IMR-90 (cell line): ENCODE results near the gene CABCOCO1. TPM values are rescaled to one million over a fixed set of nuclear protein-coding genes. Genes with fewer than 3 reads are reported as not detected.

Experiments
- ATAC-seq: fragments of 200-7000 bp; cut with Tn5 transposase; 2 replicates; pipeline ENCODE4 v1.9.1; 2020; ENCODE audit warnings: low read depth, mild to moderate bottlenecking, moderate library complexity
- BruUV-seq: library from RNA; stranded (reverse); fragments of 400-500 nt; replicated peaks from 2 replicates; lab custom pipeline; 2021; lab: Mats Ljungman, UMichigan
- CTCF ChIA-PET: fragments of 300-600 bp; formaldehyde crosslinking; extraction: SDS; loops from one replicate; lab custom pipeline; 2021; ENCODE audit warnings: antibody characterized with exemption; lab: Yijun Ruan, JAX
- POLR2A ChIA-PET: fragments of 300-600 bp; sonication (Branson Sonifier 250); formaldehyde crosslinking; loops from one replicate; lab custom pipeline; 2022; ENCODE audit warnings: antibody characterized with exemption; ENCODE audit not compliant: unreplicated experiment; lab: Charles Lee
- DNase-seq: peaks from one replicate; pipeline ENCODE4 v3.0.0; 2013
- H2AFZ ChIP-seq: replicated peaks from 2 replicates; pipeline ENCODE3; 2013; ENCODE audit warnings: low read length, mild to moderate bottlenecking; ENCODE audit not compliant: poor library complexity
- H2AK5ac ChIP-seq: 2 replicates; pipeline ENCODE4 v1.6.1; 2013; ENCODE audit warnings: low read depth, low read length, inconsistent platforms
- H2AK9ac ChIP-seq: replicated peaks from 2 replicates; pipeline ENCODE3; 2013; ENCODE audit warnings: mild to moderate bottlenecking, low read depth, low read length, moderate library complexity; ENCODE audit not compliant: poor library complexity
- H2BK120ac ChIP-seq: 2 replicates; pipeline ENCODE4 v1.6.1; 2013; ENCODE audit warnings: low read depth, low read length, inconsistent platforms
- H2BK15ac ChIP-seq: 3 replicates; pipeline ENCODE4 v1.6.1; 2013; ENCODE audit warnings: low read depth, low read length, inconsistent platforms
- H2BK20ac ChIP-seq: 2 replicates; pipeline ENCODE4 v1.6.1; 2013; ENCODE audit warnings: low read depth, mild to moderate bottlenecking, inconsistent platforms, low read length, moderate library complexity
- H2BK5ac ChIP-seq: 2 replicates; pipeline ENCODE4 v1.6.1; 2013; ENCODE audit warnings: mild to moderate bottlenecking, low read depth, low read length, inconsistent platforms; ENCODE audit not compliant: poor library complexity, severe bottlenecking
- H3K14ac ChIP-seq: replicated peaks from 2 replicates; pipeline ENCODE4 v1.6.1; 2013; ENCODE audit warnings: low read depth, low read length, inconsistent platforms
- H3K18ac ChIP-seq: 2 replicates; pipeline ENCODE4 v1.6.1; 2013; ENCODE audit warnings: low read depth, low read length, control low read depth
- H3K23ac ChIP-seq: 2 replicates; pipeline ENCODE4 v1.6.1; 2013; ENCODE audit warnings: low read depth, low read length, inconsistent platforms
- H3K27ac ChIP-seq: 2 replicates; pipeline ENCODE4 v1.5.1; 2013; ENCODE audit warnings: mild to moderate bottlenecking, control low read depth, low read length; ENCODE audit not compliant: insufficient read depth
- H3K27me3 ChIP-seq: 2 replicates; pipeline ENCODE4 v1.6.1; 2013; ENCODE audit warnings: low read length; ENCODE audit not compliant: control insufficient read depth, insufficient read depth
- H3K36me3 ChIP-seq: 2 replicates; pipeline ENCODE4 v1.6.1; 2013; ENCODE audit warnings: low read length, mixed read lengths; ENCODE audit not compliant: control insufficient read depth, insufficient read depth
- H3K4ac ChIP-seq: 2 replicates; pipeline ENCODE4 v1.6.1; 2013; ENCODE audit warnings: low read depth, low read length, inconsistent platforms
- H3K4me1 ChIP-seq: 2 replicates; pipeline ENCODE4 v1.6.1; 2013; ENCODE audit warnings: low read length, mixed read lengths; ENCODE audit not compliant: control insufficient read depth, insufficient read depth
- H3K4me2 ChIP-seq: 2 replicates; pipeline ENCODE4 v1.6.1; 2013; ENCODE audit warnings: low read depth, mild to moderate bottlenecking, control low read depth, low read length, moderate library complexity
- H3K4me3 ChIP-seq: 2 replicates; pipeline ENCODE4 v1.5.1; 2013; ENCODE audit warnings: low read depth, mild to moderate bottlenecking, control low read depth, low read length, moderate library complexity; ENCODE audit not compliant: insufficient read depth
- H3K56ac ChIP-seq: 2 replicates; pipeline ENCODE4 v1.6.1; 2013; ENCODE audit warnings: low read length, inconsistent platforms; ENCODE audit not compliant: insufficient read depth; ENCODE audit errors: extremely low read depth
- H3K79me1 ChIP-seq, 2 experiments: 2 replicates each; pipeline ENCODE4 v1.6.1; 2013; ENCODE audit warnings: low read length in 2 of 2, inconsistent platforms in 1 of 2, low read depth in 1 of 2
- H3K9ac ChIP-seq: 2 replicates; pipeline ENCODE4 v1.6.1; 2013; ENCODE audit warnings: low read depth, low read length, control low read depth
- H3K9me1 ChIP-seq: 2 replicates; pipeline ENCODE4 v1.6.1; 2013; ENCODE audit warnings: low read length, inconsistent platforms; ENCODE audit not compliant: insufficient read depth
- H3K9me3 ChIP-seq: 2 replicates; pipeline ENCODE4 v1.6.1; 2013; ENCODE audit warnings: low read length; ENCODE audit not compliant: control insufficient read depth, insufficient read depth
- H4K20me1 ChIP-seq: 2 replicates; pipeline ENCODE4 v1.6.1; 2013; ENCODE audit warnings: low read length, inconsistent platforms; ENCODE audit not compliant: insufficient read depth
- H4K5ac ChIP-seq: 2 replicates; pipeline ENCODE4 v1.6.1; 2013; ENCODE audit warnings: mild to moderate bottlenecking, low read depth, low read length, control low read depth
- H4K8ac ChIP-seq, 2 experiments: 2 replicates each; pipeline ENCODE4 v1.6.1; 2013; ENCODE audit warnings: low read depth in 2 of 2, low read length in 2 of 2, control low read depth in 1 of 2, inconsistent platforms in 1 of 2
- H4K91ac ChIP-seq: 2 replicates; pipeline ENCODE4 v1.6.1; 2013; ENCODE audit warnings: low read depth, low read length, inconsistent platforms; ENCODE audit not compliant: insufficient read depth
- CEBPB ChIP-seq: IDR thresholded peaks from 2 replicates; pipeline ENCODE4 v1.6.1; 2012; ENCODE audit warnings: low read depth, low read length, improper control_type of control experiment
- CHD1 ChIP-seq: IDR thresholded peaks from 2 replicates; pipeline ENCODE4 v1.6.1; 2012; ENCODE audit warnings: low read depth, low read length, improper control_type of control experiment
- ELK1 ChIP-seq: fragments of 150-350 bp; IDR thresholded peaks from 2 replicates; pipeline ENCODE4 v1.6.1; 2016; ENCODE audit warnings: low read depth, mild to moderate bottlenecking, low read length, moderate library complexity, borderline replicate concordance
- MXI1 ChIP-seq: IDR thresholded peaks from 2 replicates; pipeline ENCODE4 v1.6.1; 2012; ENCODE audit warnings: low read depth, mild to moderate bottlenecking, low read length, moderate library complexity, borderline replicate concordance
- NFE2L2 ChIP-seq: fragments of 150-350 bp; IDR thresholded peaks from 2 replicates; pipeline ENCODE4 v1.6.1; 2016; ENCODE audit warnings: low read depth, mild to moderate bottlenecking, low read length
- POLR2A ChIP-seq: IDR thresholded peaks from 2 replicates; pipeline ENCODE4 v1.6.1; 2012; ENCODE audit warnings: mild to moderate bottlenecking, low read depth, low read length
- RAD21 ChIP-seq: IDR thresholded peaks from 2 replicates; pipeline ENCODE4 v1.6.1; 2012; ENCODE audit warnings: low read length, improper control_type of control experiment
- RFX5 ChIP-seq: IDR thresholded peaks from 2 replicates; pipeline ENCODE4 v1.8.0; 2012; ENCODE audit warnings: low read depth, mild to moderate bottlenecking, low read length, moderate library complexity
- WGBS, 2 experiments: methylation state at CpG; one replicate each; pipeline versions ENCODE4 v1.1.5 to v1.1.7; 2013; ENCODE audit warnings: missing lambda C conversion rate in 2 of 2; ENCODE audit not compliant: insufficient read length in 1 of 2; ENCODE audit errors: extremely low coverage in 2 of 2; 5-methylcytosine and 5-hydroxymethylcytosine counted together
- dilution Hi-C: fragments of 300-500 bp; cut with HindIII; formaldehyde crosslinking; loops from one replicate; pipeline ENCODE4 v1.14.3; 2018; ENCODE audit warnings: low sequenced_read_pairs; ENCODE audit not compliant: unreplicated experiment
- in situ Hi-C: fragments of 300-500 bp; cut with MboI; formaldehyde crosslinking; loops from 3 replicates; pipeline ENCODE4 v1.14.3; 2019; ENCODE audit warnings: low sequenced_read_pairs, inconsistent platforms, mixed read lengths
- intact Hi-C: fragments of 100-400 bp; cut with micrococcal nuclease; formaldehyde crosslinking; loops from 2 replicates; pipeline ENCODE4 v1.10.0; 2022
- polyA plus RNA-seq, 3 experiments: library from polyadenylated mRNA; depleted of rRNA; stranded (reverse); fragments of >200 nt; gene quantifications; 2 replicates each; pipeline ENCODE4 v1.2.3, GENCODE V29; 2012; ENCODE audit warnings: low replicate concordance in 1 of 3
- total RNA-seq: library from RNA; depleted of rRNA; stranded (reverse); fragments of >200 nt; gene quantifications from 2 replicates; pipeline ENCODE4 v1.2.3, GENCODE V29; 2012

The CABCOCO1 gene
- total and polyA plus RNA-seq, 2 of the 4 experiments (the other 2 are of a cell fraction), result 0.18 to 0.31 TPM

GRCh38 chr10:61787170-61787569, 124.4 kb downstream of the CABCOCO1 start:
- peaks cover 21% of the 10 kb centered on the region for H3K4me1 ChIP-seq
- H3K27ac ChIP-seq, result peak overlapping the region; percentile 71; the same call in 1 of the 2 replicates
- H4K5ac ChIP-seq, result peak overlapping the region; percentile 88; the same call in 1 of the 2 replicates
- CTCF ChIA-PET, result no interaction called here
- no peaks in the 10 kb centered on the region for H3K79me1 ChIP-seq
- H3K9me1 ChIP-seq, result peaks cover 10% of the 10 kb centered on the region
- intact Hi-C loops, result no loop called here
- H2AK5ac ChIP-seq, result peak overlapping the region; percentile 56; the same call in 1 of the 2 replicates
- no peak overlapping the region for H2AK9ac ChIP-seq
- no peaks in the 10 kb centered on the region for H3K36me3 ChIP-seq
- H3K18ac ChIP-seq, result peak overlapping the region; percentile 83
- DNase-seq (no peak), ATAC-seq (no peak)
- H2AFZ ChIP-seq, result no peak overlapping the region
- no peaks in the 10 kb centered on the region for H4K20me1 ChIP-seq
- peak overlapping the region; percentile 81; the same call in 1 of the 2 replicates for H4K91ac ChIP-seq
- peak overlapping the region; percentile 37; the same call in 1 of the 2 replicates for H3K9ac ChIP-seq
- POLR2A ChIA-PET, result no interaction called here
- in situ Hi-C loops, result no loop called here
- peak overlapping the region; percentile 71 to 79 for H4K8ac ChIP-seq
- H3K4me2 ChIP-seq, result peak overlapping the region; percentile 96; the same call in 1 of the 2 replicates
- H2BK15ac ChIP-seq, result peak overlapping the region; percentile 98; the same call in 2 of the 3 replicates
- H3K56ac ChIP-seq, result peak overlapping the region; percentile 69
- peak overlapping the region; percentile 84 for H3K14ac ChIP-seq
- H3K23ac ChIP-seq, result peak overlapping the region; percentile 89; the same call in 1 of the 2 replicates
- H3K9me3 ChIP-seq, result no peaks in the 10 kb centered on the region
- dilution Hi-C loops, result no loop called here
- peak overlapping the region; percentile 88 for H2BK20ac ChIP-seq
- no CpG with 5 or more reads among the region's 3 CpGs for WGBS, 2 experiments
- H3K4me3 ChIP-seq, result no peak overlapping the region
- peak overlapping the region; percentile 52 for H2BK5ac ChIP-seq
- TF ChIP-seq CHD1 (no peak), CEBPB (no peak), RAD21 (no peak), ELK1 (no peak), MXI1 (no peak), RFX5 (no peak), NFE2L2 (no peak), POLR2A (no peak)
- no TSS peak for BruUV-seq
- H3K27me3 ChIP-seq, result no peaks in the 10 kb centered on the region
- H3K4ac ChIP-seq, result peak overlapping the region; percentile 83
- H2BK120ac ChIP-seq, result peak overlapping the region; percentile 93
